COLO668 (cell line): Measurements from ENCODE around the gene HSD17B3.
"Not testable (repeated sequence)": the region's sequence is repeated elsewhere in the genome, so short reads cannot be mapped to it uniquely, and the experiment has no call there.

Experiments
- DNase-seq: peaks from one replicate; lab custom pipeline; 2025; ENCODE audit not compliant: unreplicated experiment; lab: John Stamatoyannopoulos, UW

The HSD17B3 gene

GRCh38 chr9:96309850-96310249, 7.9 kb upstream of the HSD17B3 start:
- DNase-seq = no peak

GRCh38 chr9:96306958-96307357, 5.0 kb upstream of the HSD17B3 start:
- not testable (repeated sequence) for DNase-seq

- no peak for DNase-seq
Measured at GRCh38 chr9:96305171-96305570, 3.2 kb upstream of the HSD17B3 start.

GRCh38 chr9:96304230-96304629, 2.3 kb upstream of the HSD17B3 start:
- no peak for DNase-seq

GRCh38 chr9:96299823-96300222, 2.2 kb downstream of the HSD17B3 start:
- DNase-seq = no peak

- no peak for DNase-seq
Measured at GRCh38 chr9:96294159-96294545, 7.8 kb downstream of the HSD17B3 start.

- DNase-seq = peak; percentile 3
Measured at GRCh38 chr9:96293498-96294158, 8.3 kb downstream of the HSD17B3 start.

GRCh38 chr9:96289392-96289791, 12.6 kb downstream of the HSD17B3 start:
- no peak for DNase-seq

GRCh38 chr9:96281641-96282040, 20.3 kb downstream of the HSD17B3 start:
- no peak for DNase-seq

- DNase-seq = no peak
Measured at GRCh38 chr9:96279932-96280331, 22.0 kb downstream of the HSD17B3 start.

- no peak for DNase-seq
Measured at GRCh38 chr9:96274939-96275338, 27.0 kb downstream of the HSD17B3 start.

- DNase-seq = no peak
Measured at GRCh38 chr9:96270236-96270744, 31.7 kb downstream of the HSD17B3 start.

GRCh38 chr9:96258967-96259366, 43.0 kb downstream of the HSD17B3 start:
- DNase-seq = no peak

- no peak for DNase-seq
Measured at GRCh38 chr9:96256800-96257199, 45.2 kb downstream of the HSD17B3 start.

- no peak for DNase-seq
Measured at GRCh38 chr9:96255698-96256097, 46.3 kb downstream of the HSD17B3 start.

- no peak for DNase-seq
Measured at GRCh38 chr9:96253059-96253696, 48.8 kb downstream of the HSD17B3 start.

GRCh38 chr9:96251451-96251850, 50.5 kb downstream of the HSD17B3 start:
- DNase-seq = no peak

- no peak for DNase-seq
Measured at GRCh38 chr9:96249746-96250145, 52.2 kb downstream of the HSD17B3 start.

GRCh38 chr9:96246267-96246671, 55.7 kb downstream of the HSD17B3 start:
- no peak for DNase-seq

GRCh38 chr9:96245399-96245798, 56.6 kb downstream of the HSD17B3 start:
- DNase-seq = no peak

- no peak for DNase-seq
Measured at GRCh38 chr9:96243778-96244177, 58.2 kb downstream of the HSD17B3 start.

- DNase-seq = no peak
Measured at GRCh38 chr9:96242811-96243210, 59.2 kb downstream of the HSD17B3 start.

GRCh38 chr9:96241391-96241809, 60.6 kb downstream of the HSD17B3 start:
- no peak for DNase-seq
